GM21619 (cell line): Measurements from ENCODE around the gene MYADM.

ENCODE experiments used
- ATAC-seq: cut with Tn5 transposase; IDR thresholded peaks from one replicate; pipeline ENCODE4 v1.9.1; 2021; ENCODE audit not compliant: unreplicated experiment

The MYADM gene

DNA sequence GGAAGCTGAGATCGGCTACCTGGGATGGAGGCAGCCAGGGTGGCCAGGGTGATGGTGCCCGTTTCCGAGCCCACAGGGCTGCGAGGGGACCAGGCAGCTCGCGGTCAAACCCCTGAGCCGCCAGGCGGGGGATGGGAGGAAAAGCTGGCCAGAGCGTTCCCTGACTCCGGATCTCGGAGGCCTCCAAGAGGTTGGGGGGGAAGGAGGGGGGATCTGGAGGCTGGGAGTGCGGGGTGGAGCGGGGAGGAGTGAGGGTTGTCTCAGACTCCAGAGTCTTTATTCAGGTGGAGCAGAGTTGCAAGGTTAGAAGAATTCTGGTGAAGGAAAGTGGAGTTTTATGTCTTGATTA lies 42.5 kb downstream of the MYADM start:
- ATAC-seq, result no peak

- no peak for ATAC-seq
These were observed 45.0 kb downstream of the MYADM start for GRCh38 chr19:53912653-53913052.

- no peak for ATAC-seq
These were observed 47.3 kb downstream of the MYADM start for GRCh38 chr19:53915000-53915399.

- no peak for ATAC-seq
These were observed 48.3 kb downstream of the MYADM start for GRCh38 chr19:53916004-53916403.

DNA sequence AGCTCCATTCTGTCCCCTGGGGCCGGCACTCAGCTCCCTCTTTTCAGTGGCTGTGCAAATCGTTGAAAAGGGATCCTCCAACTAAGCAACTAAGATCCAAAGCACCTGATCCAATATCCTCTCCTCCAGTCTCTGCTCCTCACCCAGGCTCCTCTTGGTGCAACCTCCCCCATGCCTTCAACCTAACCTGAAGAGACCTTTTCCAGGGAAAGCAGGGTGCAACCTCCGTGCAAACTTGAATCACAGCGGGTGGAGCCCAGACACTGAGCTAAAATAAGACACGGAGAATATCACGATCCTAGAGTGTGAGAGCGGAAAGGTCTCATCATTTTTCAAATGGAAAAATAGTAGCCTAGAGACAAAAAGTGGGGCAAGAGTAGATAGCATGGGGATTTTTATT lies 49.7 kb downstream of the MYADM start:
- ATAC-seq, result no peak
